A673 (cell line): ENCODE data around the gene MAP3K3.

Source experiments
- CTCF ChIP-seq: fragments of 300-800, 200-600 bp; sonication (generic); conservative IDR thresholded peaks from 2 replicates; pipeline ENCODE4 v1.5.1; 2017; ENCODE audit warnings: low read depth, mild to moderate bottlenecking, antibody characterized with exemption, low read length, moderate library complexity, mixed read lengths
- EZH2 ChIP-seq: fragments of 200-600 bp; sonication (generic); IDR thresholded peaks from 2 replicates; pipeline ENCODE4 v1.6.1; 2017; ENCODE audit warnings: borderline replicate concordance, low read depth, mild to moderate bottlenecking, mixed read lengths, antibody characterized with exemption, low read length; ENCODE audit not compliant: poor library complexity, severe bottlenecking

GRCh38 chr17:63578769-63579111, 43.5 kb upstream of the MAP3K3 start:
- TF ChIP-seq CTCF: no peak
- TF ChIP-seq EZH2: no peak
